Keratinocyte (primary cell): ENCODE results near the gene KCNC4. TPM values are rescaled to one million over a fixed set of nuclear protein-coding genes. Genes with fewer than 3 reads are reported as not detected.

Experiments used
- DNase-seq: peaks from one replicate; pipeline ENCODE4 v3.0.0-alpha.2; 2011; ENCODE audit warnings: low read depth, missing footprints, low spot score
- FAIRE-seq: peaks from 2 replicates; lab custom pipeline; 2011; peaks lifted over from hg19 to GRCh38; lab: Jason Lieb, UNC
- H2AFZ ChIP-seq: 2 replicates; pipeline ENCODE4 v1.6.0; 2012; ENCODE audit warnings: low read length, control low read depth, inconsistent platforms; ENCODE audit not compliant: control insufficient read depth
- H3K27ac ChIP-seq: 2 replicates; pipeline ENCODE4 v1.5.1; 2011; ENCODE audit warnings: low read length; ENCODE audit not compliant: control insufficient read depth, insufficient read depth
- H3K27me3 ChIP-seq: 3 replicates; pipeline ENCODE4 v1.6.0; 2011; ENCODE audit warnings: low read length; ENCODE audit not compliant: control insufficient read depth, insufficient read depth; ENCODE audit errors: extremely low read depth
- H3K36me3 ChIP-seq, 2 experiments: 2 replicates in 1 of 2; 3 replicates in 1 of 2; pipeline ENCODE4 v1.5.1; 2011; ENCODE audit warnings: low read length in 2 of 2, mild to moderate bottlenecking in 1 of 2; ENCODE audit not compliant: control insufficient read depth in 2 of 2, insufficient read depth in 2 of 2; ENCODE audit errors: extremely low read depth in 1 of 2
- H3K4me1 ChIP-seq: 3 replicates; pipeline ENCODE4 v1.5.1; 2011; ENCODE audit warnings: low read length; ENCODE audit not compliant: control insufficient read depth, insufficient read depth; ENCODE audit errors: extremely low read depth
- H3K4me2 ChIP-seq: 3 replicates; pipeline ENCODE4 v1.6.0; 2011; ENCODE audit warnings: low read depth, low read length; ENCODE audit not compliant: control insufficient read depth, insufficient read depth; ENCODE audit errors: extremely low read depth
- H3K4me3 ChIP-seq, 3 experiments: fragments of 200-600 bp in 1 of 3; sonication (generic) in 1 of 3; 2 replicates in 2 of 3; 3 replicates in 1 of 3; pipeline ENCODE4 v1.5.1; 2011 to 2016; ENCODE audit warnings: low read length in 3 of 3, mild to moderate bottlenecking in 3 of 3, control low read depth in 2 of 3, inconsistent platforms in 1 of 3, low read depth in 1 of 3, mixed read lengths in 1 of 3, mixed run types in 1 of 3, moderate library complexity in 1 of 3; ENCODE audit not compliant: control insufficient read depth in 2 of 3, insufficient read depth in 2 of 3; ENCODE audit errors: extremely low read depth in 1 of 3
- H3K79me2 ChIP-seq: 2 replicates; pipeline ENCODE4 v1.6.0; 2012; ENCODE audit warnings: low read length; ENCODE audit not compliant: control insufficient read depth, insufficient read depth
- H3K9ac ChIP-seq: 3 replicates; pipeline ENCODE4 v1.6.0; 2011; ENCODE audit warnings: low read length; ENCODE audit not compliant: control insufficient read depth, insufficient read depth; ENCODE audit errors: extremely low read depth
- H3K9me1 ChIP-seq: 3 replicates; pipeline ENCODE4 v1.6.0; 2011; ENCODE audit warnings: low read length; ENCODE audit not compliant: control insufficient read depth, insufficient read depth; ENCODE audit errors: extremely low read depth
- H3K9me3 ChIP-seq: 2 replicates; pipeline ENCODE4 v1.5.1; 2012; ENCODE audit warnings: low read depth, low read length; ENCODE audit not compliant: control insufficient read depth
- H4K20me1 ChIP-seq: 3 replicates; pipeline ENCODE4 v1.6.0; 2011; ENCODE audit warnings: low read length; ENCODE audit not compliant: control insufficient read depth, insufficient read depth; ENCODE audit errors: extremely low read depth
- CTCF ChIP-seq, 3 experiments: IDR thresholded peaks in 1 of 3; conservative IDR thresholded peaks in 1 of 3; optimal IDR thresholded peaks in 1 of 3; 2 replicates in 2 of 3; 3 replicates in 1 of 3; pipeline versions ENCODE3 to v1.5.1; 2011; ENCODE audit warnings: low read length in 3 of 3, mild to moderate bottlenecking in 3 of 3, moderate library complexity in 2 of 3, control low read depth in 1 of 3, inconsistent platforms in 1 of 3; ENCODE audit not compliant: insufficient read depth in 2 of 3; ENCODE audit errors: extremely low read depth in 1 of 3
- EZH2 ChIP-seq: IDR thresholded peaks from one replicate; pipeline ENCODE4 v1.6.1; 2012; ENCODE audit warnings: inconsistent platforms, mild to moderate bottlenecking, low read length, moderate library complexity
- dilution Hi-C: fragments of 300-500 bp; cut with MboI; formaldehyde crosslinking; loops from one replicate; pipeline ENCODE4 v1.7.0; 2020; ENCODE audit warnings: low sequenced_read_pairs; ENCODE audit not compliant: extremely low pct_ligation_motif_present
- polyA plus RNA-seq, 5 experiments: library from polyadenylated mRNA; depleted of rRNA in 3 of 5; stranded (reverse) in 3 of 5; stranded (forward) in 1 of 5; unstranded in 1 of 5; fragments of >200 nt; gene quantifications; 1 replicate in 1 of 5; 2 replicates in 3 of 5; 3 replicates in 1 of 5; pipeline versions ENCODE4 v1.2.1 to v1.2.3, GENCODE V29; 2011 to 2012; ENCODE audit warnings: missing spikeins in 2 of 5, low read depth in 1 of 5, low replicate concordance in 1 of 5

KCNC4 gene
- polyA plus RNA-seq, 1 donor (not counting 4 experiments of a cell fraction or from before 2014, with no cell fraction given) = 1.3 TPM

- no peak overlapping the region for H3K4me2 ChIP-seq
- no peaks in the 10 kb centered on the region for H3K79me2 ChIP-seq
- no peaks in the 10 kb centered on the region for H4K20me1 ChIP-seq
- H3K9ac ChIP-seq = no peak overlapping the region
- FAIRE-seq (no peak), DNase-seq (no peak)
- no peak for TF ChIP-seq EZH2
- no peak for TF ChIP-seq CTCF (optimal IDR thresholded peaks at IDR 0.05 in 1 of 3, IDR thresholded peaks at IDR 0.05 in 1 of 3, conservative IDR thresholded peaks at IDR 0.05 in 1 of 3; ENCODE audit: extremely low read depth in 1 of 3, insufficient read depth in 2 of 3, low read length in 3 of 3)
- H3K27me3 ChIP-seq = no peaks in the 10 kb centered on the region
- no peak overlapping the region for H3K27ac ChIP-seq
- H3K9me3 ChIP-seq = no peaks in the 10 kb centered on the region
- H3K4me3 ChIP-seq = no peak overlapping the region
- H3K9me1 ChIP-seq = peaks cover 3% of the 10 kb centered on the region
- H2AFZ ChIP-seq = no peak overlapping the region
- peaks cover 24% of the 10 kb centered on the region for H3K4me1 ChIP-seq
- H3K36me3 ChIP-seq = peaks cover 0 to 1% of the 10 kb centered on the region in 2 experiments
- dilution Hi-C loops = no loop called here
Measured at GRCh38 chr1:110225212-110225611, 15.1 kb downstream of the KCNC4 start.

GRCh38 chr1:110225756-110226404, 15.8 kb downstream of the KCNC4 start:
- no peak overlapping the region for H3K27ac ChIP-seq
- H3K4me1 ChIP-seq = peaks cover 26% of the 10 kb centered on the region
- FAIRE-seq (no peak), DNase-seq (no peak)
- H3K36me3 ChIP-seq = peaks cover 0 to 1% of the 10 kb centered on the region in 2 experiments
- no peaks in the 10 kb centered on the region for H3K9me3 ChIP-seq
- no peaks in the 10 kb centered on the region for H4K20me1 ChIP-seq
- H3K79me2 ChIP-seq = no peaks in the 10 kb centered on the region
- H3K4me2 ChIP-seq = no peak overlapping the region
- dilution Hi-C loops = no loop called here
- no peaks in the 10 kb centered on the region for H3K27me3 ChIP-seq
- TF ChIP-seq EZH2 (no peak), CTCF (optimal IDR thresholded peaks at IDR 0.05 in 1 of 3, IDR thresholded peaks at IDR 0.05 in 1 of 3, conservative IDR thresholded peaks at IDR 0.05 in 1 of 3; ENCODE audit: extremely low read depth in 1 of 3, insufficient read depth in 2 of 3, low read length in 3 of 3) (no peak)
- peaks cover 3% of the 10 kb centered on the region for H3K9me1 ChIP-seq
- H3K4me3 ChIP-seq = no peak overlapping the region
- H3K9ac ChIP-seq = no peak overlapping the region
- no peak overlapping the region for H2AFZ ChIP-seq
